ENCODE data around the gene NEMP1.
A peak's percentile ranks its signal among the peaks of the same experiment; 100 is the strongest.

NEMP1 gene

GRCh38 chr12:57012600-57013465 is 65.8 kb downstream of the NEMP1 start:
- no peaks in the 10 kb centered on the region for H3K36me3 ChIP-seq (ENCODE audit: control insufficient read depth, insufficient read depth, low read length, severe bottlenecking)
- peaks cover 38% of the 10 kb centered on the region for H3K27me3 ChIP-seq (replicated peaks; ENCODE audit: control insufficient read depth, insufficient read depth, low read length)
- H3K9ac ChIP-seq (ENCODE audit: low read length): no peak overlapping the region
- peaks cover 10% of the 10 kb centered on the region for H3K4me1 ChIP-seq (ENCODE audit: control insufficient read depth, insufficient read depth, low read length)
- H3K9me3 ChIP-seq (ENCODE audit: control insufficient read depth, low read length): no peaks in the 10 kb centered on the region
- no peak overlapping the region for H3K4me3 ChIP-seq (ENCODE audit: low read length)
- no peak for DNase-seq (ENCODE audit: low read depth)

DNA sequence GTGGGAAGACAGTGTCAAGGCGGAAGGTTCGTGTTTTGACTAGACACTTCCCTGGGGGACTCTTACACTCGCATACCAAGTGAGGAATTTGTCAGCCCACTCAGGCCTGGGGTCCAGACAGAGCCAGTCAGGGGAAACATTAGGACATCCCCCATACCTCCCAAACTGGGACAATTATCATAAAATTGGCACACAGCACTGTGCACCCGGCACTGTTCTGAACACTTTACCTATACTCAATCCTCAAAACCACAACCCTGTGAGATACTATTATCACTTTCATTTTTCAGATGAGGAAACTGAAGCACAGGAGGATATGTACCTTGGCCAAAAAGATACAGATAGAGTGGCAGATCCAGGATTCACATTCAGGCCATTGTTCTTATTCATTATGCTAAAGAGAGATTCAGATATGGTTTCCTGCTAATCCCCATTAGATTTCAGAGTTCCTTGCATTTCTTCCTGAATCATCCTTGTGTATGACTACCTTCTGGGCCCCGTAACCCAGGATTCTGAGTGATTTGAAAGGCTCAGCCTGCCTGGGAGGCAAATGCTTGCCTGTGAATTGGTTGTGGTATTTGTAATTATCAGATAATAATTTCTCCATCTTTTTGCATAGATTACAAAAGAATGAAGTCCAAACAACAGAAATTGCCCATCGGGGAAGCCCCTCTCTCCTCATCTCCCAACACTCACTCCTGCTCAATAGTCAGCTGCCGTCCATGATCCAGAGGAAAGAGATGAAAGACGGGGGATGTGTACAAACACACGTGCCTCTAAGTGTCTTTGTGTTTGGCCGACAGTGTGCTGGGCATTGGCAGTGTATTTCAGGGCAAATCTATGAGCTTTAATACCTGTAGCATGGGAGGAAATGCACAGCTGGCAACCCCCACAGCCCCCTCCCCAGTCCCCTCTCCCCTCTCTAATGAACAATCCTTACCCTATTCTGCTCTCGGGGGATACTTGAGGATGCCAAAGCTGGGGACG is 66.9 kb downstream of the NEMP1 start:
- peaks cover 38% of the 10 kb centered on the region for H3K27me3 ChIP-seq (replicated peaks; ENCODE audit: control insufficient read depth, insufficient read depth, low read length)
- no peak for DNase-seq (ENCODE audit: low read depth)
- H3K4me3 ChIP-seq (ENCODE audit: low read length): no peak overlapping the region
- H3K4me1 ChIP-seq (ENCODE audit: control insufficient read depth, insufficient read depth, low read length): peaks cover 12% of the 10 kb centered on the region
- no peak overlapping the region for H3K9ac ChIP-seq (ENCODE audit: low read length)
- no peaks in the 10 kb centered on the region for H3K36me3 ChIP-seq (ENCODE audit: control insufficient read depth, insufficient read depth, low read length, severe bottlenecking)
- no peaks in the 10 kb centered on the region for H3K9me3 ChIP-seq (ENCODE audit: control insufficient read depth, low read length)

DNA sequence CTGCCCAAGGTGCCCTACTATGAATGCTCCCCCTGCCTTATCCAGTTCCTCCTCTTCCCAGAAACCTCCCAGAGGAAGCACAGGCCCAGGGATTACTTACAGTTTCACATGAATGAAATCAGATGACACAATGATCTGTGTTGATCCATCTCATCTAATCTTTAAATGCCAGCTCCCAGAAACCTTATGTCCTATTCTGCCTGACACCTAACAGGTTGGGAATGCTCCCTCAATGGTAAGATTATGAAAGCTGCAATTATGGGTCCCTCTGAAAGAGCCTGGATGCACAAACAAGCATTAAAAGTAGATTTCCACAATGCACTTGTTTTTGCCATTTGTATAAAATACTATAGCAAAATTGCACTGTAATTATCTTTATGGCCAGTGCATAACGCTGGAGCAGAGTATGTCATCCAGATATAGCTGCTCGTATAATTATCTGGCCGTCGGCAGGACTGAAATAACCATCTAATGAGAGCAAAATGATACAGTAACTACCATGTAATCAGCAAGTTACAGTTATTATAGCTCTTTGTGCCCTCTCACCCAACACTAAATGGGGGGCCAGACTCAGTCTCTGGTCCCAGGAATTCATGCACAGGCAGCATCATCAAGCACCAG is 67.9 kb downstream of the NEMP1 start:
- no peak for DNase-seq (ENCODE audit: low read depth)
- peaks cover 14% of the 10 kb centered on the region for H3K4me1 ChIP-seq (ENCODE audit: control insufficient read depth, insufficient read depth, low read length)
- no peak overlapping the region for H3K4me3 ChIP-seq (ENCODE audit: low read length)
- no peak overlapping the region for H3K9ac ChIP-seq (ENCODE audit: low read length)
- H3K27me3 ChIP-seq (replicated peaks; ENCODE audit: control insufficient read depth, insufficient read depth, low read length): peaks cover 31% of the 10 kb centered on the region
- no peaks in the 10 kb centered on the region for H3K9me3 ChIP-seq (ENCODE audit: control insufficient read depth, low read length)
- no peaks in the 10 kb centered on the region for H3K36me3 ChIP-seq (ENCODE audit: control insufficient read depth, insufficient read depth, low read length, severe bottlenecking)

GRCh38 chr12:57009949-57010626 is 68.5 kb downstream of the NEMP1 start:
- Histone ChIP-seq H3K4me1 (ENCODE audit: control insufficient read depth, insufficient read depth, low read length) (peaks cover 20% of the 10 kb centered on the region), H3K4me3 (ENCODE audit: low read length) (no peak overlapping the region), H3K9me3 (ENCODE audit: control insufficient read depth, low read length) (no peaks in the 10 kb centered on the region), H3K9ac (ENCODE audit: low read length) (no peak overlapping the region), H3K27me3 (replicated peaks; ENCODE audit: control insufficient read depth, insufficient read depth, low read length) (peaks cover 24% of the 10 kb centered on the region), H3K36me3 (ENCODE audit: control insufficient read depth, insufficient read depth, low read length, severe bottlenecking) (no peaks in the 10 kb centered on the region)
- DNase-seq (ENCODE audit: low read depth): no peak

GRCh38 chr12:57008178-57008577 is 70.4 kb downstream of the NEMP1 start:
- peaks cover 21% of the 10 kb centered on the region for H3K4me1 ChIP-seq (ENCODE audit: control insufficient read depth, insufficient read depth, low read length)
- peak overlapping the region; percentile 27 for H3K9ac ChIP-seq (ENCODE audit: low read length)
- H3K9me3 ChIP-seq (ENCODE audit: control insufficient read depth, low read length): no peaks in the 10 kb centered on the region
- no peak overlapping the region for H3K4me3 ChIP-seq (ENCODE audit: low read length)
- peak; percentile 82 for DNase-seq (ENCODE audit: low read depth)
- H3K36me3 ChIP-seq (ENCODE audit: control insufficient read depth, insufficient read depth, low read length, severe bottlenecking): peaks cover 14% of the 10 kb centered on the region
- peaks cover 5% of the 10 kb centered on the region for H3K27me3 ChIP-seq (replicated peaks; ENCODE audit: control insufficient read depth, insufficient read depth, low read length)

DNA sequence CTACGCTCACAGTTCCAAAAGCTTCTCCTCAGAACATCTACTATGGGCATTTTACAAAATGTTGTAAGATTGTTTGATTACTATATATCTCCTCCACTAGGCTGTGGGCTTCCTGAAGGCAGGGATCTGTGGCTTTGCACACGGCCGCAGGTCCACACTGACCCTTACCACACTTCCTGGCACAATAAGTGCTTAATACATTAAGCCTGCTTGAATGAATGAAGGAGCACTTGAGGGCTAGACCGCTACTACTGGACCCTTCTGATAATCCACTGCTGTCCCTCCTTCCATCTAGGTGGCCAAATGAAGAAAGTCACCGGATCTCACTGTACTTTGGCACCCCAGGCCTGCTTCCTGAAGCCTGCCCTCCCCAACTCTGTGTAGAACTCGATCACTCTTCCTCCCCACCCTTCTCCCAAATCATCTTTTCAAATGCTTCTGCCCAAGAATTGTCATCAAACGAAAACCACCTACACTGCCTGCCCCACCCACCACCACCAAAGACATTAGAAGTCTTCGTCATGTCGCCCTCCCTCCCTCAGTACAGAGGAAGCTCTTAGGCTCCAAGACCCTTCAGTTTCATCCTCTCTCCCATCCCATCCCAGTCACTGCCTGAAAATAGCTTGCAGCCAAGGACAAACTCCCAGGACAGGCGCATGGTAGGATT is 71.6 kb downstream of the NEMP1 start:
- Histone ChIP-seq H3K9ac (ENCODE audit: low read length) (peak overlapping the region; percentile 72), H3K9me3 (ENCODE audit: control insufficient read depth, low read length) (no peaks in the 10 kb centered on the region), H3K27me3 (replicated peaks; ENCODE audit: control insufficient read depth, insufficient read depth, low read length) (no peaks in the 10 kb centered on the region), H3K4me3 (ENCODE audit: low read length) (peak overlapping the region; percentile 70), H3K4me1 (ENCODE audit: control insufficient read depth, insufficient read depth, low read length) (peaks cover 21% of the 10 kb centered on the region), H3K36me3 (ENCODE audit: control insufficient read depth, insufficient read depth, low read length, severe bottlenecking) (peaks cover 24% of the 10 kb centered on the region)
- no peak for DNase-seq (ENCODE audit: low read depth)

DNA sequence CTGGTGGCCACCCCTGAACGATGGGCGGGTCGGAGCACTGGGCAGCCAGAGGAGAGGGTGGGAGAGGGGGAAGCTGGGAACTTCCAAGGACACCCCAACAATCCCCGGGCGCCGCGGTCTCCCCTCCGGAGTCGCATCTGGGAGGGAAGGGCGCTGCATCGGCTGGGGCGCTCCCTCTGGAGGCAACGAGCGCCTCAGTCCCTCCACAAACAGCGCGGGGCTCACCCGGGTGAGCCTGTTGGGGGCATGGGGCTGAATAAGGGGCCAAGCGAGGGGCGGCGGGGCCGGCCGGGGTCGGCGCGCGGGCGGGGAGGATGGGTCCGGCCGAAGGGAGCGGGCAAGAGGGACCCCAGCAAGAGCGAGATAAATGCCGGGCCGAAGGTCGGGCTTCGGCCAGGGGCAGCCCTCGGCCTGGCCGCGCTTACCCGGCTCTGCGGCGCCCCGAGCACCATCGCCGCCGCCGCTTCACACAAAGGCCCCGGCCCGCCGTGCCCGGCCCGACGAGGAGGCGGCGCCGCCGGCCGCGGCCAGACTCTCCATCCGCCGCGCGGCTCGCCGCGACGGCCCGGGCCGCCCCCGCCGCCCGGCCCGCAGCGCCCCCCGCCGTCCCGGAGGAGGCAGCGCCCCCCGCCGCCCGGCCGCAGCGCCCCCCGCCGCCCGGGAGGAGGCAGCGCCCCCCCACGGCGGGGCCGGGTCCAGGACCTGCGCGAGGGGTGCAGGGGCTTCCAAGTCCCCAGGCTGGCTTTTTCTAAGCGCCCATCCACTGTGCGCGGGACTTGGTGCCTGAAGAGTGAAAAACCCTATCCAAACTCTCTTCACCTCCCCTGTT is 72.4 kb downstream of the NEMP1 start, which contains the start of gene ZBTB39:
ZBTB39 (minus strand) TSS at position 567 of the 829 bp plus-strand sequence. CDS start 1,629 bp downstream, outside the sequence.
- Histone ChIP-seq H3K4me3 (ENCODE audit: low read length) (peak within 1 kb of the TSS; percentile 86), H3K4me1 (ENCODE audit: control insufficient read depth, insufficient read depth, low read length) (peaks cover 21% of the 10 kb centered on the region), H3K27me3 (replicated peaks; ENCODE audit: control insufficient read depth, insufficient read depth, low read length) (no peaks in the 10 kb centered on the region), H3K36me3 (ENCODE audit: control insufficient read depth, insufficient read depth, low read length, severe bottlenecking) (peaks cover 24% of the 10 kb centered on the region), H3K9ac (ENCODE audit: low read length) (peak within 1 kb of the TSS; percentile 89), H3K9me3 (ENCODE audit: control insufficient read depth, low read length) (no peaks in the 10 kb centered on the region)
- peak; percentile 87 for DNase-seq (ENCODE audit: low read depth)
